ENCODE results near the gene GNPNAT1. TPM values are rescaled to one million over a fixed set of nuclear protein-coding genes. Genes with fewer than 3 reads are reported as not detected.

The GNPNAT1 gene
- 10 to 100 TPM in 2 of 4 donors, 1 to 10 TPM in 2; 9.0 to 16.3 (median 12.7) TPM for total RNA-seq

DNA sequence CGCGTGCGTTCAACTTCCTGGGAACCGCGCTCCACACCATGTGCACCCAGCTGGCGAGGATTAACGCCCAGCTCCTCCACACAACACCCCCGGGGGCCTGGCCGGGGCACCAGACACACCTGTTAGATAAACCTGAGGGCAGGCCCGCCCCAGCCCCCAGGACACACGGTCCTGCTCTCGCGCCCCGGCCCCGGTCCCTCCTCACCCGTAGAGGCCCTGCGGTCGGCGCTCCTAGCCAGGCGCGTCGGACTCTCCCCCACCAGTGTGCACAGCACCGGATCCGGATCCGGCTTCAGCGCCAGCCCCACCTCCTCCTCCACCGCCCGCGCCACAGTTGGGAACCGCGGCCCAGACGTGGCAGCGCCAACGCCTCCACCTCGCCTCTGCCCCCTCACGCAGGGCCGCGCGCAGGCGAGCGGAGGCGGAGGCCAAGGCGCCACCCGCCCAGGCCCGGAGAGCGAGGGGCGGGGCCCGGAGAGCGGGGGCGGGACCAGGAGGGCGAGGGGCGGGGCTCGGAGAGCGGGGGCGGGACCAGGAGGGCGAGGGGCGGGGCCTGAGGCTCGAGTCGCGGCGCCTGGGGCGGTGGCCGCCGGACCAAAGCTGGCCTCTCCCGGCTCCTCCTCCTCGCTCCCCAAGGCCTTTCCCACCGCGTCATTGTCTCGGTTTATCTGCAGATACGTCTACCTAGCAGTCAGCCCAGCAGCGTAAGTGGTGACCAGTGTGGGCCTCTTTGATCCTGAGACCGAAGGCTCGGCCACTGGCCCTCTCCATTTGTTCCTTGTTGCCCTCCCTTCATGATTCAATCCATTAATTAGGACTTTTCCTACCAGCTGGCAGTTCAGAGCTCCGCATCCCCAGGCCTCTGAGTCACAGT, at the start of gene GNPNAT1:
GNPNAT1 (minus strand) TSS at position 385 of the 874 bp plus-strand sequence. CDS start 6,957 bp downstream, outside the sequence.
- Histone ChIP-seq H3K9me3 (no peaks in the 10 kb centered on the region), H3K27ac (peak within 1 kb of the TSS; percentile 83), H3K36me3 (no peaks in the 10 kb centered on the region), H3K4me3 (peak within 1 kb of the TSS; percentile 76), H3K27me3 (no peaks in the 10 kb centered on the region), H3K4me1 (peaks cover 26% of the 10 kb centered on the region)
- DNase-seq (ENCODE audit: low spot score in 2 of 2): peak; percentile 90 to 91
- TF ChIP-seq EP300 (IDR thresholded peaks at IDR 0.05) (no peak), POLR2AphosphoS5 (IDR thresholded peaks at IDR 0.05) (peak; percentile 8 to 62 (median 26)), POLR2A (IDR thresholded peaks at IDR 0.05) (peak in 1 of 2 donors; percentile 40)
- 6% methylated on average over 20 of the region's 74 CpGs for WGBS

DNA sequence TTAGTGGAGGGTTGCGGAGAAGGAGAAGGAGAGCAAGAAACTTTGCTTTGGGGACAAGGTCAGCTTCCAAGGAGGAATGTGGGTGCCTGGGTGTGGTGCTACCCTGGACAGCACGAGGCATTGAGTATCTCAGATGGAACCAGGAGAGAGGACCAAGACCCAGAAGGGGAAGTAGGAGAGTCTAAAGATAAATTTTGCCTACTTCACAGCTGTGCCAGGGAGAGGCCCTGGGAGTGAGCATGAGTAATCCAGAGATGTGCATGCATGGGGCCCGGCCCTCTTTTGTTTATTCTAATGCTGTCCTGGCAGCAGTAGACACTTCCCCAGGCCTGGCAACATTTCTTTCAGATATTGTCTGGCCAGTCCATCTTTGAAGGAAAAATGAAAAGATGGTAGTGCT, 49.5 kb upstream of the GNPNAT1 start:
- WGBS: 64% methylated on average over 3 of the region's 3 CpGs
- Histone ChIP-seq H3K4me1 (peaks cover 12% of the 10 kb centered on the region), H3K9me3 (no peaks in the 10 kb centered on the region), H3K27me3 (no peaks in the 10 kb centered on the region), H3K27ac (no peak overlapping the region), H3K4me3 (no peak overlapping the region), H3K36me3 (no peaks in the 10 kb centered on the region)
- TF ChIP-seq EP300 (IDR thresholded peaks at IDR 0.05) (no peak), POLR2A (IDR thresholded peaks at IDR 0.05) (no peak), POLR2AphosphoS5 (IDR thresholded peaks at IDR 0.05) (no peak)
- TF ChIP-seq, protein P1, sequence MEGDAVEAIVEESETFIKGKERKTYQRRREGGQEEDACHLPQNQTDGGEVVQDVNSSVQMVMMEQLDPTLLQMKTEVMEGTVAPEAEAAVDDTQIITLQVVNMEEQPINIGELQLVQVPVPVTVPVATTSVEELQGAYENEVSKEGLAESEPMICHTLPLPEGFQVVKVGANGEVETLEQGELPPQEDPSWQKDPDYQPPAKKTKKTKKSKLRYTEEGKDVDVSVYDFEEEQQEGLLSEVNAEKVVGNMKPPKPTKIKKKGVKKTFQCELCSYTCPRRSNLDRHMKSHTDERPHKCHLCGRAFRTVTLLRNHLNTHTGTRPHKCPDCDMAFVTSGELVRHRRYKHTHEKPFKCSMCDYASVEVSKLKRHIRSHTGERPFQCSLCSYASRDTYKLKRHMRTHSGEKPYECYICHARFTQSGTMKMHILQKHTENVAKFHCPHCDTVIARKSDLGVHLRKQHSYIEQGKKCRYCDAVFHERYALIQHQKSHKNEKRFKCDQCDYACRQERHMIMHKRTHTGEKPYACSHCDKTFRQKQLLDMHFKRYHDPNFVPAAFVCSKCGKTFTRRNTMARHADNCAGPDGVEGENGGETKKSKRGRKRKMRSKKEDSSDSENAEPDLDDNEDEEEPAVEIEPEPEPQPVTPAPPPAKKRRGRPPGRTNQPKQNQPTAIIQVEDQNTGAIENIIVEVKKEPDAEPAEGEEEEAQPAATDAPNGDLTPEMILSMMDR (IDR thresholded peaks at IDR 0.05): no peak
- DNase-seq (ENCODE audit: low spot score in 2 of 2): no peak

DNA sequence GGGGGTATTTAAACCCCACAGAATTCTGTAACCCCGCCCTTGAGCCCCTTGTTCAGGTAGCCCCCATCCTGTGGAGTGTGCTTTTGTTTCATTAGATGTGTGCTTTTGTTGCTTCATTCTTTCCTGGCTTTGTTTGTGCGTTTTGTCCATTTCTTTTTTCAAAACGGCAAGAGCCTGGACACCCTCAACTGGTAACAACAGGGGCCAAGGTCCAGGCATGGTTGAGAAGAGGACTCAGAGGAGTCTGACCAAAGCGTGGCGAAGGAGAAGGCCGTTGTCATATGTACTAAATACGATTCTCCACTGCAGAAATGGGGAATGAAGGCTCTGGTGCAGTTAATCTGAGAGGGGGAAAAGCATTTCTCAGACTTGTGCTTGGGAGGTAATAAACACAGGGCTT, 46.0 kb upstream of the GNPNAT1 start:
- WGBS: 93% methylated on average over 7 of the region's 7 CpGs
- DNase-seq (ENCODE audit: low spot score in 2 of 2): no peak
- Histone ChIP-seq H3K9me3 (no peaks in the 10 kb centered on the region), H3K36me3 (no peaks in the 10 kb centered on the region), H3K4me1 (peaks cover 7% of the 10 kb centered on the region), H3K27ac (no peak overlapping the region), H3K4me3 (no peak overlapping the region), H3K27me3 (no peaks in the 10 kb centered on the region)
- TF ChIP-seq POLR2AphosphoS5 (IDR thresholded peaks at IDR 0.05): no peak
- no peak for TF ChIP-seq EP300 (IDR thresholded peaks at IDR 0.05)
- TF ChIP-seq POLR2A (IDR thresholded peaks at IDR 0.05): no peak
- TF ChIP-seq, protein P1 (IDR thresholded peaks at IDR 0.05): no peak

DNA sequence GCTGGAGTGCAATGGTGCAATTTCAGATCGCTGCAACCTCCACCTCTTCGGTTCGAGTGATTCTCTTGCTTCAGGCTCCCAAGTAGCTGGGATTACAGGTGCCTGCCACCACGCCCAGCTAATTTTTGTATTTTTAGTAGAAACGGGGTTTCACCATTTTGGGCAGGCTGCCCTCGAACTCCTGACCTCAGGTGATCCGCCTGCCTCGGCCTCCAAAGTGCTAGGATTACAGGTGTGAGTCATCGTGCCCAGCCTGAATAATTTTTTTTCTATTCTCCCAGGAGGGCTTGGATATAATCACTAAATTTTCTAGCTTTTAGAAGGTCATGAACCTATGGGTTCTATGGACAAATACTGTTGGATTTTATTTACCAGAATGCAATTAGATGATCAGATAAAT, 44.7 kb upstream of the GNPNAT1 start:
- Histone ChIP-seq H3K4me3 (no peak overlapping the region), H3K27ac (no peak overlapping the region), H3K27me3 (no peaks in the 10 kb centered on the region), H3K36me3 (no peaks in the 10 kb centered on the region), H3K4me1 (peaks cover 7% of the 10 kb centered on the region), H3K9me3 (no peaks in the 10 kb centered on the region)
- WGBS: 67% methylated on average over 9 of the region's 9 CpGs
- TF ChIP-seq POLR2A (IDR thresholded peaks at IDR 0.05): no peak
- TF ChIP-seq POLR2AphosphoS5 (IDR thresholded peaks at IDR 0.05): no peak
- TF ChIP-seq, protein P1 (IDR thresholded peaks at IDR 0.05): no peak
- TF ChIP-seq EP300 (IDR thresholded peaks at IDR 0.05): no peak
- DNase-seq (ENCODE audit: low spot score in 2 of 2): no peak

DNA sequence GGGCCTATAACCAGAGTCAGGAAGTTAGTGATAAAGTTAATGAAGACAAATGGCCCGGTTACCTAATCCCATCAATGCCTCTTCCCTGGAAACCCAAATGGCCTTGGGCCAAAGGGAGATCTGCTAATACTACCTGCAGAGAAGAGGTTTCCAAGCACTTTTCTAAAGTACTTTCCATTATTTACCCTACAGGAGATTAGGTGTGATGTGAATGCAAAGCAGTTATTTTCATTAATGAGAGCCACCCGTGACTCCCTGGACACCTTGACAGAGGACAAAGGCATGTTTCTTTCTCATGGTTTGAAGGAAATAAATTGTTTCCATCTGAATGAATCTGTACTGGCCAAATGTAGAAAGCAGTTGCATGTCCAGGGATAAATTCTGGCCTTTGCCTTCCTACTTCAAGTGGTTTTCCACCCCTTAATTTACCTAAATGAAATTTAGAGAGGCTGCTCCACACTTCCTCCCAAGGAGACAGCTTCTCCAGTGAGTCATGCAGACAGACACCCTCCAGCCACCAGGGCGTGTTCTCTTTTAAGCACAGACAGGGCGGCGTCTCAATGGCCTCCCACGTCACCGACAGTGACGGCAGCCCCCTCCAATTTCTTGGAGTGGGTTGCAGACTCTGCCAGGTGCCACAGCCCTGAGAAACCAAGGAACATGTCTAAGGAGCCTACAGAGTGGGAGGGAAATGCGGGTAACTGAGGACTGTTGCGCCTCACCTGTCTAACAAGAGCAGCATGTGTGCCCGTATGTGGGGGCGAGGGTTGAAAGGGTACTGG, 43.9 kb upstream of the GNPNAT1 start:
- Histone ChIP-seq H3K27ac (no peak overlapping the region), H3K27me3 (no peaks in the 10 kb centered on the region), H3K36me3 (no peaks in the 10 kb centered on the region), H3K9me3 (no peaks in the 10 kb centered on the region), H3K4me1 (peaks cover 5% of the 10 kb centered on the region), H3K4me3 (no peak overlapping the region)
- peak in 1 of 2 donors; percentile 74 for DNase-seq (ENCODE audit: low spot score in 2 of 2)
- 65% methylated on average over 12 of the region's 12 CpGs for WGBS
- TF ChIP-seq EP300 (IDR thresholded peaks at IDR 0.05) (no peak), POLR2AphosphoS5 (IDR thresholded peaks at IDR 0.05) (no peak), POLR2A (IDR thresholded peaks at IDR 0.05) (no peak)
- TF ChIP-seq, protein P1 (IDR thresholded peaks at IDR 0.05): no peak

Measured in suprapubic skin (tissue), 4 donors.